Endodermal cell (in vitro differentiated cells): ENCODE results near the gene ITPK1. TPM values are rescaled to one million over a fixed set of nuclear protein-coding genes. Genes with fewer than 3 reads are reported as not detected.

Source experiments
- DNase-seq: peaks from one replicate; pipeline ENCODE4 v3.0.0-alpha.2; 2017
- H3K27ac ChIP-seq: 2 replicates; pipeline ENCODE4 v1.5.1; 2013; ENCODE audit warnings: mild to moderate bottlenecking, low read depth, low read length, moderate library complexity
- H3K27me3 ChIP-seq: 2 replicates; pipeline ENCODE4 v1.6.1; 2013; ENCODE audit warnings: mild to moderate bottlenecking, low read length, moderate library complexity; ENCODE audit not compliant: insufficient read depth, control insufficient read depth, poor library complexity, severe bottlenecking
- H3K36me3 ChIP-seq: 2 replicates; pipeline ENCODE4 v1.7.0; 2013; ENCODE audit warnings: mild to moderate bottlenecking, low read length, moderate library complexity; ENCODE audit not compliant: control insufficient read depth, insufficient read depth
- H3K4me1 ChIP-seq: one replicate; pipeline ENCODE4 v1.7.0; 2013; ENCODE audit warnings: low read length; ENCODE audit not compliant: control insufficient read depth, insufficient read depth
- H3K4me3 ChIP-seq: 2 replicates; pipeline ENCODE4 v1.5.1; 2013; ENCODE audit warnings: mild to moderate bottlenecking, low read length, moderate library complexity
- H3K9ac ChIP-seq: 2 replicates; pipeline ENCODE4 v1.6.1; 2013; ENCODE audit warnings: mild to moderate bottlenecking, low read length, moderate library complexity; ENCODE audit not compliant: poor library complexity, severe bottlenecking; ENCODE audit errors: extremely low read depth
- H3K9me3 ChIP-seq: 2 replicates; pipeline ENCODE4 v1.6.1; 2013; ENCODE audit warnings: mild to moderate bottlenecking, low read length, moderate library complexity; ENCODE audit not compliant: control insufficient read depth
- H3K27ac Mint-ChIP-seq: 2 replicates; pipeline ENCODE4 v1.8.0; 2020; ENCODE audit warnings: mixed read lengths
- H3K27me3 Mint-ChIP-seq: 2 replicates; pipeline ENCODE4 v1.8.0; 2021; ENCODE audit warnings: mild to moderate bottlenecking, mixed read lengths; ENCODE audit not compliant: insufficient read depth
- H3K36me3 Mint-ChIP-seq: 2 replicates; pipeline ENCODE4 v1.8.0; 2020; ENCODE audit warnings: low read depth, mixed read lengths
- H3K4me1 Mint-ChIP-seq: 2 replicates; pipeline ENCODE4 v1.8.0; 2020; ENCODE audit warnings: mixed read lengths
- H3K4me3 Mint-ChIP-seq: 2 replicates; pipeline ENCODE4 v1.8.0; 2020; ENCODE audit warnings: mild to moderate bottlenecking, moderate library complexity, mixed read lengths
- H3K9me3 Mint-ChIP-seq: 2 replicates; pipeline ENCODE4 v1.8.0; 2020; ENCODE audit warnings: mild to moderate bottlenecking, mixed read lengths
- CTCF ChIP-seq: fragments of 200-600 bp; sonication (generic); conservative IDR thresholded peaks from 2 replicates; pipeline ENCODE4 v1.5.0; 2021; ENCODE audit warnings: antibody characterized with exemption, mild to moderate bottlenecking
- WGBS, 2 experiments: methylation state at CpG; one replicate each; pipeline versions ENCODE4 v1.1.5 to v1.1.7; 2013; ENCODE audit warnings: missing lambda C conversion rate in 2 of 2, mixed read lengths in 1 of 2; ENCODE audit not compliant: insufficient coverage in 1 of 2, insufficient read length in 1 of 2; 5-methylcytosine and 5-hydroxymethylcytosine counted together
- total RNA-seq, 2 donors: library from RNA; stranded (reverse); fragmentation: NEBNext Ultra II Directional in 1 of 2; extraction: Animal tissue kit (Norgen Biotek cat#: 25700) in 1 of 2; gene quantifications; 2 replicates in 1 of 2; 3 replicates in 1 of 2; pipeline ENCODE4 v1.2.1, GENCODE V29; 2021

The ITPK1 gene
- total RNA-seq, 2 donors from 2014 or later = 59.9 to 66.9 TPM

GRCh38 chr14:92967346-92967926, 148.3 kb downstream of the ITPK1 start:
- no peak for TF ChIP-seq CTCF
- no peak overlapping the region for H3K4me3 Mint-ChIP-seq
- peaks cover 15% of the 10 kb centered on the region for H3K9me3 Mint-ChIP-seq
- 94% methylated on average over 2 of the region's 2 CpGs; no CpG with 5 or more reads in 1 of the 2 experiments for WGBS, 2 experiments
- H3K36me3 ChIP-seq = no peaks in the 10 kb centered on the region
- peaks cover 9% of the 10 kb centered on the region for H3K9me3 ChIP-seq
- no peaks in the 10 kb centered on the region for H3K4me1 ChIP-seq
- H3K27me3 Mint-ChIP-seq = no peaks in the 10 kb centered on the region
- H3K4me3 ChIP-seq = no peak overlapping the region
- no peak overlapping the region for H3K27ac ChIP-seq
- peaks cover 10% of the 10 kb centered on the region for H3K36me3 Mint-ChIP-seq
- no peak overlapping the region for H3K27ac Mint-ChIP-seq
- DNase-seq = no peak
- no peaks in the 10 kb centered on the region for H3K27me3 ChIP-seq
- H3K9ac ChIP-seq = no peak overlapping the region
- peaks cover 13% of the 10 kb centered on the region for H3K4me1 Mint-ChIP-seq

- Mint-ChIP-seq H3K4me1 (peaks cover 13% of the 10 kb centered on the region), H3K27ac (no peak overlapping the region), H3K4me3 (no peak overlapping the region), H3K9me3 (peaks cover 15% of the 10 kb centered on the region), H3K36me3 (peaks cover 10% of the 10 kb centered on the region), H3K27me3 (no peaks in the 10 kb centered on the region)
- Histone ChIP-seq H3K4me3 (no peak overlapping the region), H3K9ac (no peak overlapping the region), H3K27ac (no peak overlapping the region), H3K27me3 (no peaks in the 10 kb centered on the region), H3K36me3 (no peaks in the 10 kb centered on the region), H3K4me1 (no peaks in the 10 kb centered on the region), H3K9me3 (peaks cover 9% of the 10 kb centered on the region)
- no peak for TF ChIP-seq CTCF
- 82 to 100% methylated on average over 1 of the region's 1 CpG for WGBS, 2 experiments
- DNase-seq = no peak
Measured at GRCh38 chr14:92965281-92965680, 150.4 kb downstream of the ITPK1 start.

- 94 to 96% methylated on average over 9 to 12 of the region's 12 CpGs for WGBS, 2 experiments
- peaks cover 13% of the 10 kb centered on the region for H3K4me1 Mint-ChIP-seq
- H3K27ac Mint-ChIP-seq = no peak overlapping the region
Measured at GRCh38 chr14:92964124-92965109, 151.3 kb downstream of the ITPK1 start.

More at GRCh38 chr14:92964124-92965109, 151.3 kb downstream of the ITPK1 start:
- TF ChIP-seq CTCF = no peak
- peaks cover 10% of the 10 kb centered on the region for H3K36me3 Mint-ChIP-seq
- no peak for DNase-seq
- no peaks in the 10 kb centered on the region for H3K4me1 ChIP-seq
- no peak overlapping the region for H3K27ac ChIP-seq
- H3K4me3 Mint-ChIP-seq = no peak overlapping the region
- no peak overlapping the region for H3K9ac ChIP-seq
- no peak overlapping the region for H3K4me3 ChIP-seq
- no peaks in the 10 kb centered on the region for H3K27me3 ChIP-seq
- no peaks in the 10 kb centered on the region for H3K27me3 Mint-ChIP-seq
- H3K36me3 ChIP-seq = no peaks in the 10 kb centered on the region
- H3K9me3 ChIP-seq = peaks cover 9% of the 10 kb centered on the region
- H3K9me3 Mint-ChIP-seq = peaks cover 15% of the 10 kb centered on the region
